Gastroesophageal sphincter (tissue), 4 donors: Measurements from ENCODE around the gene MRPL51. TPM values are rescaled to one million over a fixed set of nuclear protein-coding genes. Genes with fewer than 3 reads are reported as not detected.
A peak's percentile ranks its signal among the peaks of the same experiment; 100 is the strongest.
"Not testable (repeated sequence)": the region's sequence is repeated elsewhere in the genome, so short reads cannot be mapped to it uniquely, and the experiment has no call there.

ENCODE experiments used
- ATAC-seq: fragments of 150-250 bp; one replicate; pipeline ENCODE4 v1.9.1; 2016; ENCODE audit warnings: mild to moderate bottlenecking, moderate library complexity
- H3K27ac ChIP-seq, 4 donors: fragments of 200-600 bp; sonication (generic) in 3 of 4; 1 replicate in 3 of 4; 2 replicates in 1 of 4; pipeline ENCODE4 v1.5.1; 2016 to 2019
- H3K27me3 ChIP-seq: fragments of 200-600 bp; sonication (generic); one replicate; pipeline ENCODE4 v1.5.1; 2019
- H3K36me3 ChIP-seq, 2 donors: fragments of 200-600 bp; sonication (generic); one replicate each; pipeline ENCODE4 v1.5.1; 2019; ENCODE audit warnings: control low read depth in 1 of 2
- H3K4me1 ChIP-seq, 3 donors: fragments of 200-600 bp; sonication (generic); 1 replicate in 2 of 3; 2 replicates in 1 of 3; pipeline ENCODE4 v1.5.1; 2016 to 2019; ENCODE audit warnings: control low read depth in 2 of 3
- H3K4me3 ChIP-seq, 2 donors: fragments of 200-600 bp; sonication (generic); one replicate each; pipeline ENCODE4 v1.5.1; 2019; ENCODE audit warnings: mild to moderate bottlenecking in 1 of 2, moderate library complexity in 1 of 2
- H3K9me3 ChIP-seq, 3 donors: fragments of 200-600 bp; sonication (generic); one replicate each; pipeline ENCODE4 v1.5.1; 2017 to 2019; ENCODE audit warnings: control low read depth in 2 of 3
- CTCF ChIP-seq, 4 experiments: fragments of 200-600 bp in 2 of 4; fragments of 450-650 bp in 2 of 4; sonication (generic) in 1 of 4; IDR thresholded peaks; one replicate each; pipeline ENCODE4 v1.5.1; 2017 to 2019; ENCODE audit warnings: antibody characterized with exemption in 4 of 4, mild to moderate bottlenecking in 2 of 4, moderate library complexity in 2 of 4
- EP300 ChIP-seq: sonication (generic); formaldehyde crosslinking; IDR thresholded peaks from one replicate; pipeline ENCODE4 v1.6.1; 2017; ENCODE audit warnings: antibody characterized with exemption, mild to moderate bottlenecking
- POLR2A ChIP-seq, 2 donors: fragments of 450-650 bp; IDR thresholded peaks; one replicate each; pipeline ENCODE4 v1.6.1; 2017; ENCODE audit warnings: antibody characterized with exemption in 2 of 2, mild to moderate bottlenecking in 2 of 2, moderate library complexity in 1 of 2
- POLR2AphosphoS5 ChIP-seq: sonication (generic); formaldehyde crosslinking; IDR thresholded peaks from one replicate; pipeline ENCODE4 v1.6.1; 2017; ENCODE audit warnings: antibody characterized with exemption
- WGBS, 2 donors: methylation state at CpG; one replicate each; pipeline ENCODE4 v1.1.5; 2018; ENCODE audit warnings: low coverage in 1 of 2; 5-methylcytosine and 5-hydroxymethylcytosine counted together
- total RNA-seq, 4 donors: library from RNA; depleted of rRNA; stranded (reverse); fragments of >200 nt; gene quantifications; one replicate each; pipeline ENCODE4 v1.1.0, GENCODE V29; 2016

The MRPL51 gene
- total RNA-seq, 4 donors from 2014 or later, result 51.0 to 99.3 (median 66.0) TPM

GRCh38 chr12:6494968-6495367, 1.9 kb upstream of the MRPL51 start:
- TF ChIP-seq CTCF (IDR thresholded peaks at IDR 0.05) (no peak), POLR2A (IDR thresholded peaks at IDR 0.05) (no peak), POLR2AphosphoS5 (no peak), EP300 (no peak)

GRCh38 chr12:6494258-6494743, 1.2 kb upstream of the MRPL51 start:
- H3K27ac ChIP-seq, result peak overlapping the region in 3 of 4 donors; percentile 93 to 98 (median 97)
- H3K4me1 ChIP-seq, result peaks cover 6 to 48% (median 7%) of the 10 kb centered on the region in 3 donors
- H3K36me3 ChIP-seq, result peaks cover 0 to 51% of the 10 kb centered on the region in 2 donors
- no peak for ATAC-seq
- TF ChIP-seq POLR2A (IDR thresholded peaks at IDR 0.05) (no peak), POLR2AphosphoS5 (no peak), CTCF (IDR thresholded peaks at IDR 0.05) (no peak), EP300 (no peak)
- peak overlapping the region; percentile 84 to 97 for H3K4me3 ChIP-seq
- no peaks in the 10 kb centered on the region for H3K9me3 ChIP-seq
- WGBS, 2 donors, result 1% methylated on average over 14 of the region's 14 CpGs
- H3K27me3 ChIP-seq, result no peaks in the 10 kb centered on the region

More at GRCh38 chr12:6494968-6495367, 1.9 kb upstream of the MRPL51 start:
- no peak for ATAC-seq
- WGBS, 2 donors, result 45 to 75% methylated on average over 1 of the region's 1 CpG
- no peaks in the 10 kb centered on the region for H3K27me3 ChIP-seq
- H3K4me3 ChIP-seq, result no peak overlapping the region
- H3K27ac ChIP-seq, result no peak overlapping the region
- no peaks in the 10 kb centered on the region for H3K9me3 ChIP-seq
- peaks cover 0 to 57% of the 10 kb centered on the region in 2 donors for H3K36me3 ChIP-seq
- peaks cover 6 to 48% (median 7%) of the 10 kb centered on the region in 3 donors for H3K4me1 ChIP-seq

GRCh38 chr12:6493497-6494257, 615 bp upstream of the MRPL51 start, which contains the start of gene NCAPD2:
NCAPD2 (plus strand) TSS chr12:6494102; CDS start chr12:6495099, 997 bp downstream.
- peak; percentile 96 for ATAC-seq
- Histone ChIP-seq H3K9me3 (no peaks in the 10 kb centered on the region), H3K27me3 (no peaks in the 10 kb centered on the region), H3K4me3 (peak within 1 kb of the TSS; percentile 84 to 97), H3K27ac (peak within 1 kb of the TSS; percentile 93 to 99 (median 98)), H3K4me1 (peaks cover 6 to 48% (median 7%) of the 10 kb centered on the region in 3 donors), H3K36me3 (peaks cover 0 to 45% of the 10 kb centered on the region in 2 donors)
- TF ChIP-seq EP300 (no peak), POLR2A (IDR thresholded peaks at IDR 0.05) (peak; percentile 41 to 60), CTCF (IDR thresholded peaks at IDR 0.05) (peak; percentile 21 to 79 (median 56)), POLR2AphosphoS5 (peak; percentile 63)
- 0 to 11% methylated on average over 1 to 5 of the region's 49 CpGs for WGBS, 2 donors

GRCh38 chr12:6490673-6491072, 2.4 kb downstream of the MRPL51 start:
- Histone ChIP-seq H3K36me3 (peaks cover 0 to 18% of the 10 kb centered on the region in 2 donors), H3K4me1 (peaks cover 6 to 30% (median 7%) of the 10 kb centered on the region in 3 donors)
- H3K27me3 ChIP-seq, ATAC-seq, H3K9me3 ChIP-seq, H3K4me3 ChIP-seq, H3K27ac ChIP-seq: not testable (repeated sequence)
- 100% methylated on average over 1 of the region's 1 CpG; no CpG with 5 or more reads in 1 of the 2 donors for WGBS, 2 donors

- 23 to 71% methylated on average over 2 to 4 of the region's 4 CpGs for WGBS, 2 donors
These were observed 3.6 kb downstream of the MRPL51 start for GRCh38 chr12:6489449-6489848.

More at GRCh38 chr12:6489449-6489848, 3.6 kb downstream of the MRPL51 start:
- Histone ChIP-seq H3K4me1 (peaks cover 1 to 18% (median 2%) of the 10 kb centered on the region in 3 donors), H3K36me3 (peaks cover 0 to 18% of the 10 kb centered on the region in 2 donors), H3K4me3 (no peak overlapping the region), H3K27ac (no peak overlapping the region), H3K27me3 (no peaks in the 10 kb centered on the region), H3K9me3 (no peaks in the 10 kb centered on the region)
- ATAC-seq, result no peak
- no peak for TF ChIP-seq CTCF (IDR thresholded peaks at IDR 0.05)
- no peak for TF ChIP-seq POLR2AphosphoS5
- no peak for TF ChIP-seq POLR2A (IDR thresholded peaks at IDR 0.05)
- no peak for TF ChIP-seq EP300
